ENCODE results near the gene LAMA2. TPM values are rescaled to one million over a fixed set of nuclear protein-coding genes. Genes with fewer than 3 reads are reported as not detected.

LAMA2 gene
- total RNA-seq, 1 donor from 2014 or later = 0.47 TPM

GRCh38 chr6:129381885-129382284, 498.9 kb downstream of the LAMA2 start:
- H3K9me3 Mint-ChIP-seq = no peaks in the 10 kb centered on the region
- no peak for TF ChIP-seq CTCF (conservative IDR thresholded peaks at IDR 0.05)

GRCh38 chr6:129382916-129383315, 500.0 kb downstream of the LAMA2 start:
- Mint-ChIP-seq H3K4me3 (no peak overlapping the region), H3K27ac (ENCODE audit: unreplicated experiment) (no peak overlapping the region), H3K4me1 (no peaks in the 10 kb centered on the region), H3K27me3 (ENCODE audit: low read depth) (no peaks in the 10 kb centered on the region), H3K9me3 (no peaks in the 10 kb centered on the region), H3K36me3 (ENCODE audit: low read depth) (no peaks in the 10 kb centered on the region)
- no peak for TF ChIP-seq CTCF (conservative IDR thresholded peaks at IDR 0.05)
- no peak for DNase-seq (ENCODE audit: low read depth, low spot score)

More at GRCh38 chr6:129381885-129382284, 498.9 kb downstream of the LAMA2 start:
- H3K27ac Mint-ChIP-seq (ENCODE audit: unreplicated experiment) = no peak overlapping the region
- no peaks in the 10 kb centered on the region for H3K4me1 Mint-ChIP-seq
- no peak for DNase-seq (ENCODE audit: low read depth, low spot score)
- no peaks in the 10 kb centered on the region for H3K36me3 Mint-ChIP-seq (ENCODE audit: low read depth)
- H3K4me3 Mint-ChIP-seq = no peak overlapping the region
- H3K27me3 Mint-ChIP-seq (ENCODE audit: low read depth) = no peaks in the 10 kb centered on the region

DNA sequence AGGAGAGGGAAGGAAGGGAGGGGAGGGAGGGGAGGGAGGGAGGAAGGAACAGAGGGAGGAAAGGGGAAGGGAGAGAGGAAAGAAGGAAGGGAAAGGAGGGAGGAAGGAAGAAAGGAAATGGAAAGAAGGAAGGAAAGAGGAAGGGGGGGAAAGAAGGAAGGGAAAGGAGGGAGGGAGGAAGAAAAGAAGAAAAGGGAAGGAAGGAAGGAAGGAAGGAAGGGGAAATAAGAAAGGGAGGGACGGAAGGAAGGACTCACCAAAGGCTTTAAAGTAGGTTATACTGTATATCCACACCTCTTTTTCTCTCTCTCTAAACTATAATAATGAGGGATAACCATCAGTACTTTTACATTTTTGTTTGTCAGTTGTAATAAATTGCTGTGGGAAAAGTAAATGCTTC, 502.2 kb downstream of the LAMA2 start:
- no peaks in the 10 kb centered on the region for H3K9me3 Mint-ChIP-seq
- TF ChIP-seq CTCF (conservative IDR thresholded peaks at IDR 0.05) = no peak
- H3K27me3 Mint-ChIP-seq (ENCODE audit: low read depth) = no peaks in the 10 kb centered on the region
- H3K36me3 Mint-ChIP-seq (ENCODE audit: low read depth) = no peaks in the 10 kb centered on the region
- no peak overlapping the region for H3K27ac Mint-ChIP-seq (ENCODE audit: unreplicated experiment)
- no peaks in the 10 kb centered on the region for H3K4me1 Mint-ChIP-seq
- no peak overlapping the region for H3K4me3 Mint-ChIP-seq
- DNase-seq (ENCODE audit: low read depth, low spot score) = no peak

- DNase-seq (ENCODE audit: low read depth, low spot score) = no peak
- no peak overlapping the region for H3K27ac Mint-ChIP-seq (ENCODE audit: unreplicated experiment)
- H3K9me3 Mint-ChIP-seq = no peaks in the 10 kb centered on the region
- no peak for TF ChIP-seq CTCF (conservative IDR thresholded peaks at IDR 0.05)
- no peaks in the 10 kb centered on the region for H3K27me3 Mint-ChIP-seq (ENCODE audit: low read depth)
- no peaks in the 10 kb centered on the region for H3K36me3 Mint-ChIP-seq (ENCODE audit: low read depth)
- H3K4me3 Mint-ChIP-seq = no peak overlapping the region
- peaks cover 6% of the 10 kb centered on the region for H3K4me1 Mint-ChIP-seq
Measured at GRCh38 chr6:129390900-129391299, 508.0 kb downstream of the LAMA2 start.

DNA sequence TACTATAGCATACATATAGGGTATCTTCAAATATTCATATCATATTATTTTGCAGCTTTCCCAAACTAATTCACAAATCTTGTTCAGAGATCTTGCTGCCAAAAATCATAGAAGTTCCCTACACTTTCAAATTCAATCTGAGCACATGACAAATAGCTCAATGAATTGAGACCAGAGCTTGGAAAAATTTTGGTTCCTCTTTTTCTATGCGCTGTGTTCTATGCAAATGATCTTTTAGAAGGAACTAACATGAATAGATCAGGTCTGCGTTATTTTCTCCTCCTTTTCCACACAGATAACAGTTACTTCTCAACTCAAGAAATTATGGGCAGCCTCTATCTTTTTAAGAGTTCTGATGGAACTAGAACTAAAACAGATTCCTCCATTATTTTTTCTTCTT, 510.7 kb downstream of the LAMA2 start:
- Mint-ChIP-seq H3K27ac (ENCODE audit: unreplicated experiment) (no peak overlapping the region), H3K9me3 (no peaks in the 10 kb centered on the region), H3K4me1 (peaks cover 6% of the 10 kb centered on the region), H3K4me3 (no peak overlapping the region), H3K27me3 (ENCODE audit: low read depth) (no peaks in the 10 kb centered on the region), H3K36me3 (ENCODE audit: low read depth) (no peaks in the 10 kb centered on the region)
- no peak for TF ChIP-seq CTCF (conservative IDR thresholded peaks at IDR 0.05)
- DNase-seq (ENCODE audit: low read depth, low spot score) = no peak

DNA sequence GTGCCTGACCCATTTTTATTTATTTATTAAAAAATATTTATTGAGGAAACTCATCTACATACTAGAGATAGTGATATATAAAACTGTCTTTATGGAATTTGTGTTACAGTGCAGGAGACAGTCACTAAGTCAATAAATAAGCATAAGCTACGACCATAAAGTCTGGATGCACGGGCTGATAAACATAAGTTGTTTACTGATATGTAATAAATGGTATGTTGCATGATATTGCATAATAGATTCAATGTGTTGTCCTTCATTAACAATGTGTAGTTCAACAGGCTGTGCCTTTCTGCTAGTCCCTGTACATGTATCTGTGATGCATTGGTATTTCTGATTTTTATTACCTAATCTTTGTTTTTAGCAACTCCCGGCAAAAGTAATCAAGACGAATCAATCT, 515.8 kb downstream of the LAMA2 start:
- Mint-ChIP-seq H3K4me3 (no peak overlapping the region), H3K27ac (ENCODE audit: unreplicated experiment) (no peak overlapping the region), H3K9me3 (no peaks in the 10 kb centered on the region), H3K36me3 (ENCODE audit: low read depth) (no peaks in the 10 kb centered on the region), H3K27me3 (ENCODE audit: low read depth) (no peaks in the 10 kb centered on the region), H3K4me1 (no peaks in the 10 kb centered on the region)
- TF ChIP-seq CTCF (conservative IDR thresholded peaks at IDR 0.05) = no peak
- DNase-seq (ENCODE audit: low read depth, low spot score) = no peak
